ENCODE data around the gene ZMYM1.

ZMYM1 gene

GRCh38 chr1:35032384-35032739 lies 46.8 kb upstream of the ZMYM1 start:
- H3K27me3 ChIP-seq (ENCODE audit: control insufficient read depth, insufficient read depth, low read length): no peaks in the 10 kb centered on the region
- H2AFZ ChIP-seq: peak overlapping the region; percentile 22
- H3K4me2 ChIP-seq (ENCODE audit: low read length): peak overlapping the region; percentile 32
- H3K4me1 ChIP-seq: peaks cover 2% of the 10 kb centered on the region
- no peaks in the 10 kb centered on the region for H3K36me3 ChIP-seq (ENCODE audit: control insufficient read depth, insufficient read depth, low read length)
- H3K9ac ChIP-seq: no peak overlapping the region
- no peak overlapping the region for H3K4me3 ChIP-seq (ENCODE audit: low read depth, low read length)
- no peaks in the 10 kb centered on the region for H3K9me3 ChIP-seq (ENCODE audit: control insufficient read depth, low read length)
- no peak for TF ChIP-seq CTCF (IDR thresholded peaks at IDR 0.05)
- H3K27ac ChIP-seq: no peak overlapping the region
- H3K79me2 ChIP-seq: peaks cover 2% of the 10 kb centered on the region

- H2AFZ ChIP-seq: no peak overlapping the region
Measured at GRCh38 chr1:35033346-35033745, 45.8 kb upstream of the ZMYM1 start.

GRCh38 chr1:35036621-35037020 lies 42.6 kb upstream of the ZMYM1 start:
- Histone ChIP-seq H3K4me1 (no peaks in the 10 kb centered on the region), H3K4me2 (ENCODE audit: low read length) (no peak overlapping the region), H3K9me3 (ENCODE audit: control insufficient read depth, low read length) (no peaks in the 10 kb centered on the region), H2AFZ (no peak overlapping the region), H3K4me3 (ENCODE audit: low read depth, low read length) (no peak overlapping the region), H3K36me3 (ENCODE audit: control insufficient read depth, insufficient read depth, low read length) (no peaks in the 10 kb centered on the region), H3K27ac (no peak overlapping the region), H3K79me2 (no peaks in the 10 kb centered on the region), H3K27me3 (ENCODE audit: control insufficient read depth, insufficient read depth, low read length) (no peaks in the 10 kb centered on the region), H3K9ac (no peak overlapping the region)
- no peak for TF ChIP-seq CTCF (IDR thresholded peaks at IDR 0.05)

More at GRCh38 chr1:35033346-35033745, 45.8 kb upstream of the ZMYM1 start:
- H3K4me3 ChIP-seq (ENCODE audit: low read depth, low read length): no peak overlapping the region
- no peak for TF ChIP-seq CTCF (IDR thresholded peaks at IDR 0.05)
- H3K9me3 ChIP-seq (ENCODE audit: control insufficient read depth, low read length): no peaks in the 10 kb centered on the region
- peaks cover 2% of the 10 kb centered on the region for H3K4me1 ChIP-seq
- H3K79me2 ChIP-seq: peaks cover 2% of the 10 kb centered on the region
- no peak overlapping the region for H3K4me2 ChIP-seq (ENCODE audit: low read length)
- no peaks in the 10 kb centered on the region for H3K27me3 ChIP-seq (ENCODE audit: control insufficient read depth, insufficient read depth, low read length)
- no peak overlapping the region for H3K9ac ChIP-seq
- no peaks in the 10 kb centered on the region for H3K36me3 ChIP-seq (ENCODE audit: control insufficient read depth, insufficient read depth, low read length)
- H3K27ac ChIP-seq: no peak overlapping the region

GRCh38 chr1:35037206-35037605 lies 42.0 kb upstream of the ZMYM1 start:
- H3K27me3 ChIP-seq (ENCODE audit: control insufficient read depth, insufficient read depth, low read length): no peaks in the 10 kb centered on the region
- H2AFZ ChIP-seq: no peak overlapping the region
- no peak overlapping the region for H3K27ac ChIP-seq
- no peaks in the 10 kb centered on the region for H3K79me2 ChIP-seq
- H3K4me3 ChIP-seq (ENCODE audit: low read depth, low read length): no peak overlapping the region
- no peaks in the 10 kb centered on the region for H3K4me1 ChIP-seq
- H3K9me3 ChIP-seq (ENCODE audit: control insufficient read depth, low read length): no peaks in the 10 kb centered on the region
- no peak overlapping the region for H3K4me2 ChIP-seq (ENCODE audit: low read length)
- H3K36me3 ChIP-seq (ENCODE audit: control insufficient read depth, insufficient read depth, low read length): no peaks in the 10 kb centered on the region
- TF ChIP-seq CTCF (IDR thresholded peaks at IDR 0.05): no peak
- H3K9ac ChIP-seq: no peak overlapping the region

GRCh38 chr1:35038723-35039122 lies 40.5 kb upstream of the ZMYM1 start:
- H3K4me1 ChIP-seq: no peaks in the 10 kb centered on the region
- no peaks in the 10 kb centered on the region for H3K79me2 ChIP-seq
- no peaks in the 10 kb centered on the region for H3K9me3 ChIP-seq (ENCODE audit: control insufficient read depth, low read length)
- no peak overlapping the region for H3K4me2 ChIP-seq (ENCODE audit: low read length)
- no peak overlapping the region for H3K9ac ChIP-seq
- no peaks in the 10 kb centered on the region for H3K36me3 ChIP-seq (ENCODE audit: control insufficient read depth, insufficient read depth, low read length)
- H2AFZ ChIP-seq: no peak overlapping the region
- TF ChIP-seq CTCF (IDR thresholded peaks at IDR 0.05): no peak
- H3K4me3 ChIP-seq (ENCODE audit: low read depth, low read length): no peak overlapping the region
- no peak overlapping the region for H3K27ac ChIP-seq
- H3K27me3 ChIP-seq (ENCODE audit: control insufficient read depth, insufficient read depth, low read length): no peaks in the 10 kb centered on the region

All from parathyroid adenoma (tissue), 2 donors.